GM23338 (cell line): ENCODE measurements around the gene NF1. TPM values are rescaled to one million over a fixed set of nuclear protein-coding genes. Genes with fewer than 3 reads are reported as not detected.

Source experiments
- ATAC-seq: fragments of 200-7000 bp; cut with Tn5 transposase; 3 replicates; pipeline ENCODE4 v1.9.1; 2020
- DNase-seq: peaks from one replicate; pipeline ENCODE4 v3.0.0-alpha.2; 2015; ENCODE audit warnings: low spot score
- H2AFZ ChIP-seq: fragments of 200-600 bp; sonication (generic); 2 replicates; pipeline ENCODE4 v1.8.0; 2016; ENCODE audit warnings: antibody characterized with exemption, mild to moderate bottlenecking, moderate library complexity
- H3F3A ChIP-seq: fragments of 200-600 bp; sonication (generic); replicated peaks from 2 replicates; pipeline ENCODE4 v1.8.0; 2017; ENCODE audit warnings: antibody characterized with exemption, mixed run types, low read depth
- H3K27ac ChIP-seq: fragments of 200-600 bp; sonication (generic); 2 replicates; pipeline ENCODE4 v1.6.1; 2016; ENCODE audit warnings: low read depth
- H3K27me3 ChIP-seq: fragments of 200-600 bp; sonication (generic); 2 replicates; pipeline ENCODE4 v1.8.0; 2016; ENCODE audit warnings: mild to moderate bottlenecking, mixed run types, moderate library complexity; ENCODE audit not compliant: insufficient read depth
- H3K36me3 ChIP-seq: fragments of 200-600 bp; sonication (generic); 2 replicates; pipeline ENCODE4 v1.8.0; 2016; ENCODE audit warnings: mild to moderate bottlenecking; ENCODE audit not compliant: insufficient read depth
- H3K4me1 ChIP-seq: fragments of 200-600 bp; sonication (generic); 2 replicates; pipeline ENCODE4 v1.8.0; 2016; ENCODE audit warnings: mild to moderate bottlenecking, moderate library complexity; ENCODE audit not compliant: insufficient read depth
- H3K4me2 ChIP-seq: fragments of 200-600 bp; sonication (generic); 2 replicates; pipeline ENCODE4 v1.7.1; 2017; ENCODE audit warnings: mixed run types
- H3K4me3 ChIP-seq: fragments of 200-600 bp; sonication (generic); 2 replicates; pipeline ENCODE4 v1.6.1; 2016; ENCODE audit warnings: mixed run types
- H3K79me2 ChIP-seq: fragments of 200-600 bp; sonication (generic); replicated peaks from 2 replicates; pipeline ENCODE4 v1.8.0; 2017; ENCODE audit warnings: mild to moderate bottlenecking; ENCODE audit not compliant: insufficient read depth
- H3K9me2 ChIP-seq: fragments of 200-600 bp; sonication (generic); 2 replicates; pipeline ENCODE4 v1.8.0; 2017; ENCODE audit not compliant: insufficient read depth
- H4K20me1 ChIP-seq: fragments of 200-600 bp; sonication (generic); replicated peaks from 2 replicates; pipeline ENCODE4 v1.8.0; 2017; ENCODE audit warnings: mild to moderate bottlenecking; ENCODE audit not compliant: insufficient read depth
- H3K27ac Mint-ChIP-seq: 2 replicates; pipeline ENCODE4 v1.8.0; 2020; ENCODE audit warnings: inconsistent platforms, mild to moderate bottlenecking, moderate library complexity, mixed read lengths
- H3K27me3 Mint-ChIP-seq: 3 replicates; pipeline ENCODE4 v1.8.0; 2022; ENCODE audit warnings: low read depth, mild to moderate bottlenecking, moderate library complexity, mixed read lengths, inconsistent platforms; ENCODE audit not compliant: insufficient read depth, poor library complexity
- H3K36me3 Mint-ChIP-seq: 3 replicates; pipeline ENCODE4 v1.8.0; 2021; ENCODE audit warnings: low read depth, mild to moderate bottlenecking, inconsistent platforms, moderate library complexity, mixed read lengths
- H3K4me1 Mint-ChIP-seq: 3 replicates; pipeline ENCODE4 v1.8.0; 2020; ENCODE audit warnings: mild to moderate bottlenecking, inconsistent platforms, mixed read lengths
- H3K4me3 Mint-ChIP-seq: 3 replicates; pipeline ENCODE4 v1.8.0; 2021; ENCODE audit warnings: moderate library complexity, mild to moderate bottlenecking, inconsistent platforms, mixed read lengths
- H3K9me3 Mint-ChIP-seq: 3 replicates; pipeline ENCODE4 v1.8.0; 2020; ENCODE audit warnings: moderate library complexity, mild to moderate bottlenecking, inconsistent platforms, mixed read lengths
- CREB1 ChIP-seq: fragments of 250-450 bp; sonication (Bioruptor Pico); IDR thresholded peaks from 2 replicates; pipeline ENCODE4 v1.5.0; 2020; ENCODE audit warnings: low read depth, mild to moderate bottlenecking, moderate library complexity
- EZH2 ChIP-seq: fragments of 200-600 bp; sonication (generic); IDR thresholded peaks from one replicate; pipeline ENCODE4 v1.8.0; 2017; ENCODE audit warnings: antibody characterized with exemption, mild to moderate bottlenecking, low read depth; ENCODE audit not compliant: unreplicated experiment
- EZH2phosphoT487 ChIP-seq: fragments of 200-600 bp; sonication (generic); IDR thresholded peaks from one replicate; pipeline ENCODE4 v1.8.1; 2018; ENCODE audit warnings: antibody characterized with exemption; ENCODE audit not compliant: unreplicated experiment
- JUNB ChIP-seq: IDR thresholded peaks from one replicate; pipeline ENCODE4 v1.6.1; 2016; ENCODE audit warnings: antibody characterized with exemption; ENCODE audit not compliant: unreplicated experiment
- NANOG ChIP-seq: IDR thresholded peaks from 2 replicates; pipeline ENCODE4 v1.6.1; 2016; ENCODE audit warnings: antibody characterized with exemption, borderline replicate concordance
- POLR2AphosphoS5 ChIP-seq: IDR thresholded peaks from 2 replicates; pipeline ENCODE4 v1.6.1; 2016; ENCODE audit warnings: antibody characterized with exemption, low read depth
- STAT1 ChIP-seq: IDR thresholded peaks from one replicate; pipeline ENCODE4 v1.6.1; 2016; ENCODE audit warnings: antibody characterized with exemption; ENCODE audit not compliant: unreplicated experiment
- ZNF114 ChIP-seq: fragments of 250-450 bp; sonication (Bioruptor Pico); IDR thresholded peaks from 2 replicates; pipeline ENCODE4 v1.5.0; 2020; ENCODE audit warnings: mild to moderate bottlenecking, moderate library complexity
- ZNF331 ChIP-seq: fragments of 250-450 bp; sonication (Bioruptor Pico); IDR thresholded peaks from 2 replicates; pipeline ENCODE4 v1.5.0; 2020; ENCODE audit warnings: low read depth, mild to moderate bottlenecking, moderate library complexity
- polyA plus RNA-seq: library from polyadenylated mRNA; unstranded; fragments of >200 nt; fragmentation: Nextera tagmentation; extraction: Ambion mirVana; gene quantifications from 2 replicates; pipeline ENCODE4 v1.2.1, GENCODE V29; 2016
- total RNA-seq: library from RNA; depleted of rRNA; stranded (reverse); fragments of >200 nt; shearing (Covaris generic); gene quantifications from 2 replicates; pipeline ENCODE4 v1.2.3, GENCODE V29; 2014
- TF ChIP-seq, protein P1 (sequence below): IDR thresholded peaks from one replicate; pipeline ENCODE4 v1.6.1; 2018; ENCODE audit warnings: antibody characterized with exemption; ENCODE audit not compliant: unreplicated experiment
- TF ChIP-seq, protein P2 (sequence below), 2 experiments: fragments of 200-600 bp in 1 of 2; sonication (generic) in 1 of 2; conservative IDR thresholded peaks; 2 replicates each; pipeline versions ENCODE4 v1.5.1 to v1.6.1; 2016 to 2017; ENCODE audit warnings: antibody characterized with exemption in 2 of 2, low read depth in 2 of 2, mild to moderate bottlenecking in 2 of 2, moderate library complexity in 1 of 2
- TF ChIP-seq, protein P3 (sequence below): fragments of 250-450 bp; sonication (Bioruptor Pico); IDR thresholded peaks from 2 replicates; pipeline ENCODE4 v1.5.0; 2020; ENCODE audit warnings: mild to moderate bottlenecking, moderate library complexity
- TF ChIP-seq, protein P4 (sequence below): IDR thresholded peaks from 2 replicates; pipeline ENCODE4 v1.6.1; 2016; ENCODE audit warnings: antibody characterized with exemption

Gene NF1
- total and polyA plus RNA-seq, 2 experiments from 2014 or later, result 16.3 to 49.7 TPM

- H3K9me3 Mint-ChIP-seq, result no peaks in the 10 kb centered on the region
- TF ChIP-seq NANOG (no peak), CREB1 (CRISPR knock-in tag) (no peak), EZH2phosphoT487 (no peak), ZNF331 (CRISPR knock-in tag) (no peak), STAT1 (no peak), POLR2AphosphoS5 (no peak), ZNF114 (CRISPR knock-in tag) (no peak), EZH2 (no peak), JUNB (no peak)
- TF ChIP-seq, protein P1, sequence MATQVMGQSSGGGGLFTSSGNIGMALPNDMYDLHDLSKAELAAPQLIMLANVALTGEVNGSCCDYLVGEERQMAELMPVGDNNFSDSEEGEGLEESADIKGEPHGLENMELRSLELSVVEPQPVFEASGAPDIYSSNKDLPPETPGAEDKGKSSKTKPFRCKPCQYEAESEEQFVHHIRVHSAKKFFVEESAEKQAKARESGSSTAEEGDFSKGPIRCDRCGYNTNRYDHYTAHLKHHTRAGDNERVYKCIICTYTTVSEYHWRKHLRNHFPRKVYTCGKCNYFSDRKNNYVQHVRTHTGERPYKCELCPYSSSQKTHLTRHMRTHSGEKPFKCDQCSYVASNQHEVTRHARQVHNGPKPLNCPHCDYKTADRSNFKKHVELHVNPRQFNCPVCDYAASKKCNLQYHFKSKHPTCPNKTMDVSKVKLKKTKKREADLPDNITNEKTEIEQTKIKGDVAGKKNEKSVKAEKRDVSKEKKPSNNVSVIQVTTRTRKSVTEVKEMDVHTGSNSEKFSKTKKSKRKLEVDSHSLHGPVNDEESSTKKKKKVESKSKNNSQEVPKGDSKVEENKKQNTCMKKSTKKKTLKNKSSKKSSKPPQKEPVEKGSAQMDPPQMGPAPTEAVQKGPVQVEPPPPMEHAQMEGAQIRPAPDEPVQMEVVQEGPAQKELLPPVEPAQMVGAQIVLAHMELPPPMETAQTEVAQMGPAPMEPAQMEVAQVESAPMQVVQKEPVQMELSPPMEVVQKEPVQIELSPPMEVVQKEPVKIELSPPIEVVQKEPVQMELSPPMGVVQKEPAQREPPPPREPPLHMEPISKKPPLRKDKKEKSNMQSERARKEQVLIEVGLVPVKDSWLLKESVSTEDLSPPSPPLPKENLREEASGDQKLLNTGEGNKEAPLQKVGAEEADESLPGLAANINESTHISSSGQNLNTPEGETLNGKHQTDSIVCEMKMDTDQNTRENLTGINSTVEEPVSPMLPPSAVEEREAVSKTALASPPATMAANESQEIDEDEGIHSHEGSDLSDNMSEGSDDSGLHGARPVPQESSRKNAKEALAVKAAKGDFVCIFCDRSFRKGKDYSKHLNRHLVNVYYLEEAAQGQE, result no peak
- TF ChIP-seq, protein P2, sequence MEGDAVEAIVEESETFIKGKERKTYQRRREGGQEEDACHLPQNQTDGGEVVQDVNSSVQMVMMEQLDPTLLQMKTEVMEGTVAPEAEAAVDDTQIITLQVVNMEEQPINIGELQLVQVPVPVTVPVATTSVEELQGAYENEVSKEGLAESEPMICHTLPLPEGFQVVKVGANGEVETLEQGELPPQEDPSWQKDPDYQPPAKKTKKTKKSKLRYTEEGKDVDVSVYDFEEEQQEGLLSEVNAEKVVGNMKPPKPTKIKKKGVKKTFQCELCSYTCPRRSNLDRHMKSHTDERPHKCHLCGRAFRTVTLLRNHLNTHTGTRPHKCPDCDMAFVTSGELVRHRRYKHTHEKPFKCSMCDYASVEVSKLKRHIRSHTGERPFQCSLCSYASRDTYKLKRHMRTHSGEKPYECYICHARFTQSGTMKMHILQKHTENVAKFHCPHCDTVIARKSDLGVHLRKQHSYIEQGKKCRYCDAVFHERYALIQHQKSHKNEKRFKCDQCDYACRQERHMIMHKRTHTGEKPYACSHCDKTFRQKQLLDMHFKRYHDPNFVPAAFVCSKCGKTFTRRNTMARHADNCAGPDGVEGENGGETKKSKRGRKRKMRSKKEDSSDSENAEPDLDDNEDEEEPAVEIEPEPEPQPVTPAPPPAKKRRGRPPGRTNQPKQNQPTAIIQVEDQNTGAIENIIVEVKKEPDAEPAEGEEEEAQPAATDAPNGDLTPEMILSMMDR (conservative IDR thresholded peaks at IDR 0.05; ENCODE audit: low read depth in 2 of 2), result no peak
- TF ChIP-seq, protein P3, sequence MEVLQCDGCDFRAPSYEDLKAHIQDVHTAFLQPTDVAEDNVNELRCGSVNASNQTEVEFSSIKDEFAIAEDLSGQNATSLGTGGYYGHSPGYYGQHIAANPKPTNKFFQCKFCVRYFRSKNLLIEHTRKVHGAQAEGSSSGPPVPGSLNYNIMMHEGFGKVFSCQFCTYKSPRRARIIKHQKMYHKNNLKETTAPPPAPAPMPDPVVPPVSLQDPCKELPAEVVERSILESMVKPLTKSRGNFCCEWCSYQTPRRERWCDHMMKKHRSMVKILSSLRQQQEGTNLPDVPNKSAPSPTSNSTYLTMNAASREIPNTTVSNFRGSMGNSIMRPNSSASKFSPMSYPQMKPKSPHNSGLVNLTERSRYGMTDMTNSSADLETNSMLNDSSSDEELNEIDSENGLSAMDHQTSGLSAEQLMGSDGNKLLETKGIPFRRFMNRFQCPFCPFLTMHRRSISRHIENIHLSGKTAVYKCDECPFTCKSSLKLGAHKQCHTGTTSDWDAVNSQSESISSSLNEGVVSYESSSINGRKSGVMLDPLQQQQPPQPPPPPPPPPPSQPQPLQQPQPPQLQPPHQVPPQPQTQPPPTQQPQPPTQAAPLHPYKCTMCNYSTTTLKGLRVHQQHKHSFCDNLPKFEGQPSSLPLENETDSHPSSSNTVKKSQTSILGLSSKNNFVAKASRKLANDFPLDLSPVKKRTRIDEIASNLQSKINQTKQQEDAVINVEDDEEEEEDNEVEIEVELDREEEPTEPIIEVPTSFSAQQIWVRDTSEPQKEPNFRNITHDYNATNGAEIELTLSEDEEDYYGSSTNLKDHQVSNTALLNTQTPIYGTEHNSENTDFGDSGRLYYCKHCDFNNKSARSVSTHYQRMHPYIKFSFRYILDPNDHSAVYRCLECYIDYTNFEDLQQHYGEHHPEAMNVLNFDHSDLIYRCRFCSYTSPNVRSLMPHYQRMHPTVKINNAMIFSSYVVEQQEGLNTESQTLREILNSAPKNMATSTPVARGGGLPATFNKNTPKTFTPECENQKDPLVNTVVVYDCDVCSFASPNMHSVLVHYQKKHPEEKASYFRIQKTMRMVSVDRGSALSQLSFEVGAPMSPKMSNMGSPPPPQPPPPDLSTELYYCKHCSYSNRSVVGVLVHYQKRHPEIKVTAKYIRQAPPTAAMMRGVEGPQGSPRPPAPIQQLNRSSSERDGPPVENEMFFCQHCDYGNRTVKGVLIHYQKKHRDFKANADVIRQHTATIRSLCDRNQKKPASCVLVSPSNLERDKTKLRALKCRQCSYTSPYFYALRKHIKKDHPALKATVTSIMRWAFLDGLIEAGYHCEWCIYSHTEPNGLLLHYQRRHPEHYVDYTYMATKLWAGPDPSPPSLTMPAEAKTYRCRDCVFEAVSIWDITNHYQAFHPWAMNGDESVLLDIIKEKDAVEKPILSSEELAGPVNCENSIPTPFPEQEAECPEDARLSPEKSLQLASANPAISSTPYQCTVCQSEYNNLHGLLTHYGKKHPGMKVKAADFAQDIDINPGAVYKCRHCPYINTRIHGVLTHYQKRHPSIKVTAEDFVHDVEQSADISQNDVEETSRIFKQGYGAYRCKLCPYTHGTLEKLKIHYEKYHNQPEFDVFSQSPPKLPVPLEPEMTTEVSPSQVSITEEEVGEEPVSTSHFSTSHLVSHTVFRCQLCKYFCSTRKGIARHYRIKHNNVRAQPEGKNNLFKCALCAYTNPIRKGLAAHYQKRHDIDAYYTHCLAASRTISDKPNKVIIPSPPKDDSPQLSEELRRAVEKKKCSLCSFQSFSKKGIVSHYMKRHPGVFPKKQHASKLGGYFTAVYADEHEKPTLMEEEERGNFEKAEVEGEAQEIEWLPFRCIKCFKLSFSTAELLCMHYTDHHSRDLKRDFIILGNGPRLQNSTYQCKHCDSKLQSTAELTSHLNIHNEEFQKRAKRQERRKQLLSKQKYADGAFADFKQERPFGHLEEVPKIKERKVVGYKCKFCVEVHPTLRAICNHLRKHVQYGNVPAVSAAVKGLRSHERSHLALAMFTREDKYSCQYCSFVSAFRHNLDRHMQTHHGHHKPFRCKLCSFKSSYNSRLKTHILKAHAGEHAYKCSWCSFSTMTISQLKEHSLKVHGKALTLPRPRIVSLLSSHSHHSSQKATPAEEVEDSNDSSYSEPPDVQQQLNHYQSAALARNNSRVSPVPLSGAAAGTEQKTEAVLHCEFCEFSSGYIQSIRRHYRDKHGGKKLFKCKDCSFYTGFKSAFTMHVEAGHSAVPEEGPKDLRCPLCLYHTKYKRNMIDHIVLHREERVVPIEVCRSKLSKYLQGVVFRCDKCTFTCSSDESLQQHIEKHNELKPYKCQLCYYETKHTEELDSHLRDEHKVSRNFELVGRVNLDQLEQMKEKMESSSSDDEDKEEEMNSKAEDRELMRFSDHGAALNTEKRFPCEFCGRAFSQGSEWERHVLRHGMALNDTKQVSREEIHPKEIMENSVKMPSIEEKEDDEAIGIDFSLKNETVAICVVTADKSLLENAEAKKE, result no peak
- TF ChIP-seq, protein P4, sequence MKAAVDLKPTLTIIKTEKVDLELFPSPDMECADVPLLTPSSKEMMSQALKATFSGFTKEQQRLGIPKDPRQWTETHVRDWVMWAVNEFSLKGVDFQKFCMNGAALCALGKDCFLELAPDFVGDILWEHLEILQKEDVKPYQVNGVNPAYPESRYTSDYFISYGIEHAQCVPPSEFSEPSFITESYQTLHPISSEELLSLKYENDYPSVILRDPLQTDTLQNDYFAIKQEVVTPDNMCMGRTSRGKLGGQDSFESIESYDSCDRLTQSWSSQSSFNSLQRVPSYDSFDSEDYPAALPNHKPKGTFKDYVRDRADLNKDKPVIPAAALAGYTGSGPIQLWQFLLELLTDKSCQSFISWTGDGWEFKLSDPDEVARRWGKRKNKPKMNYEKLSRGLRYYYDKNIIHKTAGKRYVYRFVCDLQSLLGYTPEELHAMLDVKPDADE, result no peak
- Histone ChIP-seq H3K4me3 (no peak overlapping the region), H3F3A (no peaks in the 10 kb centered on the region), H2AFZ (no peak overlapping the region), H4K20me1 (no peaks in the 10 kb centered on the region; the same call in 1 of the 2 replicates), H3K4me1 (peaks cover 5% of the 10 kb centered on the region; the same call in 1 of the 2 replicates), H3K27me3 (no peaks in the 10 kb centered on the region), H3K36me3 (no peaks in the 10 kb centered on the region), H3K79me2 (no peaks in the 10 kb centered on the region), H3K9me2 (peaks cover 7% of the 10 kb centered on the region; the same call in 1 of the 2 replicates), H3K4me2 (no peak overlapping the region), H3K27ac (no peak overlapping the region)
- H3K27ac Mint-ChIP-seq, result no peak overlapping the region
- no peaks in the 10 kb centered on the region for H3K27me3 Mint-ChIP-seq
- H3K36me3 Mint-ChIP-seq, result no peaks in the 10 kb centered on the region
- H3K4me1 Mint-ChIP-seq, result peaks cover 9% of the 10 kb centered on the region
- no peak for ATAC-seq
- no peak for DNase-seq
- H3K4me3 Mint-ChIP-seq, result no peak overlapping the region
Measured at GRCh38 chr17:31307640-31308039, 212.9 kb downstream of the NF1 start.
